Breast epithelium (tissue), 4 donors: Measurements from ENCODE around the gene ASCC1. TPM values are rescaled to one million over a fixed set of nuclear protein-coding genes. Genes with fewer than 3 reads are reported as not detected.

ENCODE experiments used
- DNase-seq, 2 donors: peaks; one replicate each; pipeline ENCODE4 v3.0.0-alpha.2; 2019; ENCODE audit warnings: low spot score in 2 of 2
- H3K27ac ChIP-seq, 2 donors: fragments of 200-600 bp; sonication (generic) in 1 of 2; one replicate each; pipeline ENCODE4 v1.5.1; 2016 to 2019; ENCODE audit warnings: mild to moderate bottlenecking in 1 of 2
- H3K27me3 ChIP-seq, 2 donors: fragments of 200-600 bp; sonication (generic) in 1 of 2; one replicate each; pipeline versions ENCODE4 v1.5.1 to v1.6.0; 2017 to 2019; ENCODE audit warnings: control low read depth in 1 of 2, mild to moderate bottlenecking in 1 of 2
- H3K36me3 ChIP-seq: fragments of 200-600 bp; one replicate; pipeline ENCODE4 v1.5.1; 2019
- H3K4me1 ChIP-seq, 2 donors: fragments of 200-600 bp; sonication (generic); one replicate each; pipeline ENCODE4 v1.5.1; 2016 to 2019; ENCODE audit warnings: control low read depth in 1 of 2
- H3K4me3 ChIP-seq, 3 donors: fragments of 200-600 bp; sonication (generic); 1 replicate in 2 of 3; 2 replicates in 1 of 3; pipeline ENCODE4 v1.5.1; 2016 to 2019; ENCODE audit warnings: mild to moderate bottlenecking in 3 of 3, moderate library complexity in 2 of 3
- H3K9me3 ChIP-seq, 2 donors: fragments of 200-600 bp; sonication (generic) in 1 of 2; one replicate each; pipeline ENCODE4 v1.5.1; 2016 to 2019; ENCODE audit warnings: control low read depth in 1 of 2
- CTCF ChIP-seq, 3 donors: fragments of 450-650 bp; IDR thresholded peaks; one replicate each; pipeline ENCODE4 v1.5.1; 2016 to 2017; ENCODE audit warnings: antibody characterized with exemption in 3 of 3, mild to moderate bottlenecking in 3 of 3, moderate library complexity in 3 of 3
- POLR2A ChIP-seq: fragments of 450-650 bp; IDR thresholded peaks from one replicate; pipeline ENCODE4 v1.6.1; 2016; ENCODE audit warnings: antibody characterized with exemption, mild to moderate bottlenecking, moderate library complexity
- POLR2AphosphoS5 ChIP-seq, 3 donors: sonication (generic); formaldehyde crosslinking; IDR thresholded peaks; one replicate each; pipeline ENCODE4 v1.6.1; 2017; ENCODE audit warnings: antibody characterized with exemption in 3 of 3
- intact Hi-C: fragments of 100-400 bp; cut with DNase I; formaldehyde crosslinking; loops from one replicate; pipeline ENCODE4 v1.15.1; 2023; ENCODE audit warnings: low total_unique reads
- total RNA-seq, 3 donors: library from RNA; depleted of rRNA; stranded (reverse); fragments of >200 nt; gene quantifications; one replicate each; pipeline ENCODE4 v1.1.0, GENCODE V29; 2016

The ASCC1 gene
- total RNA-seq, 3 donors from 2014 or later = 28.5 to 42.9 (median 29.6) TPM

GRCh38 chr10:72080042-72080975, 135.8 kb downstream of the ASCC1 start:
- H3K9me3 ChIP-seq = no peaks in the 10 kb centered on the region
- H3K27ac ChIP-seq = no peak overlapping the region
- no peaks in the 10 kb centered on the region for H3K4me1 ChIP-seq
- H3K36me3 ChIP-seq = no peaks in the 10 kb centered on the region
- no peak for TF ChIP-seq POLR2AphosphoS5 (IDR thresholded peaks at IDR 0.05)
- TF ChIP-seq CTCF (IDR thresholded peaks at IDR 0.05) = no peak
- TF ChIP-seq POLR2A = no peak
- DNase-seq = peak; percentile 43 to 45
- H3K27me3 ChIP-seq = no peaks in the 10 kb centered on the region
- H3K4me3 ChIP-seq = no peak overlapping the region
- intact Hi-C loops = no loop called here

DNA sequence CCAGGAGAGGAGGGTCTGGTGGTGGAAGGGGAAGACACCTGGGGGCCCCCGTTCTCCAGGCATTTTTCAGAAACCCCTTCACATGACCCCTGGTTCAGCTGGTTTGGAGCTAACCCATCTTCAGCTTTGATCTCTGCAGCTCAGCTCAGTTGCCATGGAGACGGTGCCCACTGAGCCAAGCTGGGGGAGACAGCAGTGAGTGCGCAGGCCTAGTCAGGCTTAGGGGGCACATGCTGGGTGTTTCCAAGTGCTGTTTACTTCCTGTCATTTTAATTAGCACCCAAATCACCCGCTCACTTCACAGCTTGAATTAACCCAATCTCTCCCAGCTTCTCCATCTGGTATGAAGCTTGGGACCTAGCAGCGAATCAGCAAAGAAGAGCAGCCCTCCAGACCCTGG, 136.7 kb downstream of the ASCC1 start:
- intact Hi-C loops = no loop called here
- Histone ChIP-seq H3K4me3 (no peak overlapping the region), H3K36me3 (no peaks in the 10 kb centered on the region), H3K4me1 (no peaks in the 10 kb centered on the region), H3K9me3 (no peaks in the 10 kb centered on the region), H3K27me3 (no peaks in the 10 kb centered on the region), H3K27ac (no peak overlapping the region)
- no peak for DNase-seq
- TF ChIP-seq CTCF (IDR thresholded peaks at IDR 0.05) = no peak
- TF ChIP-seq POLR2AphosphoS5 (IDR thresholded peaks at IDR 0.05) = no peak
- TF ChIP-seq POLR2A = no peak

DNA sequence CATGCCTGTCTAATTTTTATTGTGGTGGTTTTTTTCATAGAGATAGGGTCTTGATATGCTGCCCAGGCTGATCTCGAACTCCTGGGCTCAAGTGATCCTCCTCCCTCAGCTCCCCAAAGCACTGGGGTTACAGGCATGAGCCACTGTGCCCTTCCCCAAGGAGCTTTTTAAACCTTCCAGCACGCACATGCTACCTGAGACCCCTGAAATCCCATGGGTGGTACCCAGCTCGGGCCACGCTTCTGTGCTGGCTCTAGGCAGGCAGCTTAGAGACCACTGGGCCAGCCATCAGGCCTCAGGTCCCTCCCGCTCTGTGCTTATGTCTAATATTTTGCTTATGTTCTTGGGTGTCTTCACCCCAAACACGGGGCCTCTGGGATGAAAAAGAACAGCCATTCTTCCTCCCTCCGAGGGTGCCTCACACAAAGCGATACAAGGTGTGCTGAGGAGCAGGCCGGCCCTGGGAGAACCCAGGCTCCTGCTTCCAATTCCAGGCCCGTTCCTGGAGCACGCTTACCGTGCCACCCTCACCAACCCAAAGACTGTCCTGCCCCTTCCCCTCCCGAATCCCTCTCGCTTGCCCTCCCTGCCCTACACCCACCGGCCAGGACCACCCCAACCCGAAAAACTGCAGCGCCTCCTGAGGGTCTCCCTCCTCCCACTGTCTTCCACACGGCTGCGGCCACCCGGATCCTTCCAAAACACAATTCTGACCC, 138.6 kb downstream of the ASCC1 start:
- intact Hi-C loops = no loop called here
- Histone ChIP-seq H3K9me3 (no peaks in the 10 kb centered on the region), H3K4me3 (no peak overlapping the region), H3K36me3 (no peaks in the 10 kb centered on the region), H3K4me1 (no peaks in the 10 kb centered on the region), H3K27ac (no peak overlapping the region), H3K27me3 (no peaks in the 10 kb centered on the region)
- no peak for TF ChIP-seq POLR2AphosphoS5 (IDR thresholded peaks at IDR 0.05)
- no peak for TF ChIP-seq POLR2A
- TF ChIP-seq CTCF (IDR thresholded peaks at IDR 0.05) = no peak
- DNase-seq = no peak

- Histone ChIP-seq H3K36me3 (no peaks in the 10 kb centered on the region), H3K4me3 (no peak overlapping the region), H3K4me1 (no peaks in the 10 kb centered on the region), H3K27ac (no peak overlapping the region), H3K9me3 (no peaks in the 10 kb centered on the region), H3K27me3 (no peaks in the 10 kb centered on the region)
- no peak for DNase-seq
- TF ChIP-seq POLR2AphosphoS5 (IDR thresholded peaks at IDR 0.05) (no peak), CTCF (IDR thresholded peaks at IDR 0.05) (no peak), POLR2A (no peak)
- intact Hi-C loops = no loop called here
These were observed 139.3 kb downstream of the ASCC1 start for GRCh38 chr10:72076756-72077155.
